Gastrocnemius medialis (tissue), 4 donors: ENCODE data around the gene BRPF1. TPM values are rescaled to one million over a fixed set of nuclear protein-coding genes. Genes with fewer than 3 reads are reported as not detected.
A peak's percentile ranks its signal among the peaks of the same experiment; 100 is the strongest.

ENCODE experiments used
- ATAC-seq, 2 donors: fragments of 150-250 bp; one replicate each; pipeline ENCODE4 v1.9.1; 2016
- DNase-seq, 2 donors: peaks; one replicate each; pipeline ENCODE4 v3.0.0-alpha.2; 2019
- H3K27ac ChIP-seq, 4 donors: fragments of 200-600 bp; sonication (generic); 1 replicate in 1 of 4; 2 replicates in 3 of 4; pipeline ENCODE4 v1.5.1; 2016 to 2018; ENCODE audit warnings: mild to moderate bottlenecking in 2 of 4, moderate library complexity in 1 of 4
- H3K27me3 ChIP-seq, 3 donors: fragments of 200-600 bp; sonication (generic) in 2 of 3; 1 replicate in 1 of 3; 2 replicates in 2 of 3; pipeline versions ENCODE4 v1.5.1 to v1.6.0; 2016 to 2019; ENCODE audit warnings: mild to moderate bottlenecking in 1 of 3, moderate library complexity in 1 of 3
- H3K36me3 ChIP-seq, 2 donors: fragments of 200-600 bp; sonication (generic) in 1 of 2; one replicate each; pipeline ENCODE4 v1.5.1; 2017 to 2018
- H3K4me1 ChIP-seq, 2 donors: fragments of 200-600 bp; sonication (generic) in 1 of 2; one replicate each; pipeline ENCODE4 v1.5.1; 2016 to 2017; ENCODE audit warnings: mild to moderate bottlenecking in 2 of 2
- H3K4me3 ChIP-seq, 4 donors: fragments of 200-600 bp; sonication (generic) in 3 of 4; 1 replicate in 1 of 4; 2 replicates in 3 of 4; pipeline ENCODE4 v1.5.1; 2016 to 2019; ENCODE audit warnings: mild to moderate bottlenecking in 2 of 4
- H3K9me3 ChIP-seq, 3 donors: fragments of 200-600 bp; sonication (generic) in 2 of 3; 1 replicate in 1 of 3; 2 replicates in 2 of 3; pipeline ENCODE4 v1.5.1; 2016 to 2019
- CTCF ChIP-seq, 5 experiments: fragments of 450-650 bp in 3 of 5; fragments of 200-600 bp in 2 of 5; sonication (generic) in 2 of 5; IDR thresholded peaks in 4 of 5; conservative IDR thresholded peaks in 1 of 5; 1 replicate in 4 of 5; 2 replicates in 1 of 5; pipeline ENCODE4 v1.5.1; 2016 to 2019; ENCODE audit warnings: antibody characterized with exemption in 5 of 5, mild to moderate bottlenecking in 3 of 5, moderate library complexity in 3 of 5
- POLR2A ChIP-seq, 2 donors: fragments of 450-650 bp; IDR thresholded peaks; one replicate each; pipeline ENCODE4 v1.6.1; 2017; ENCODE audit warnings: antibody characterized with exemption in 2 of 2, mild to moderate bottlenecking in 2 of 2, moderate library complexity in 2 of 2
- in situ Hi-C, 4 donors: fragments of 200-750 bp; cut with MboI; loops; one replicate each; pipeline versions ENCODE4 v1.15.0 to v1.8.0; 2017; ENCODE audit warnings: low sequenced_read_pairs in 4 of 4
- intact Hi-C: fragments of 100-400 bp; cut with DNase I; formaldehyde crosslinking; loops from one replicate; pipeline ENCODE4 v1.15.1; 2023; ENCODE audit warnings: low total_unique reads
- total RNA-seq, 4 donors: library from RNA; depleted of rRNA; stranded (reverse); fragments of >200 nt; gene quantifications; one replicate each; pipeline versions ENCODE4 v1.1.0 to v1.2.3, GENCODE V29; 2016

BRPF1 gene
- total RNA-seq, 4 donors from 2014 or later: 12.0 to 19.5 (median 14.7) TPM

GRCh38 chr3:9791127-9791526 is 59.6 kb downstream of the BRPF1 start:
- Histone ChIP-seq H3K4me1 (peaks cover 20 to 24% of the 10 kb centered on the region in 2 donors), H3K27ac (peak overlapping the region; percentile 93 to 99 (median 98)), H3K4me3 (no peak overlapping the region), H3K27me3 (no peaks in the 10 kb centered on the region), H3K9me3 (no peaks in the 10 kb centered on the region), H3K36me3 (peaks cover 0 to 21% of the 10 kb centered on the region in 2 donors)
- TF ChIP-seq CTCF (IDR thresholded peaks at IDR 0.05 in 4 of 5, conservative IDR thresholded peaks at IDR 0.05 in 1 of 5) (no peak), POLR2A (IDR thresholded peaks at IDR 0.05) (no peak)
- in situ Hi-C loops: no loop called here
- intact Hi-C loops: no loop called here
- ATAC-seq (no peak), DNase-seq (no peak)

- H3K4me3 ChIP-seq: peak overlapping the region; percentile 89 to 99 (median 94)
- no peak for DNase-seq
- no peaks in the 10 kb centered on the region for H3K27me3 ChIP-seq
- peak overlapping the region; percentile 93 to 99 (median 98) for H3K27ac ChIP-seq
- peaks cover 20 to 24% of the 10 kb centered on the region in 2 donors for H3K4me1 ChIP-seq
- peak in 1 of 2 donors; percentile 2 for ATAC-seq
- no peaks in the 10 kb centered on the region for H3K9me3 ChIP-seq
- intact Hi-C loops: loop anchor here (1.0 to 2.0 kb wide), 4 partner anchors 43 to 143 kb away; partner anchors contain the start of genes BRPF1, MTMR14, OGG1 and RPUSD3
- H3K36me3 ChIP-seq: peaks cover 0 to 14% of the 10 kb centered on the region in 2 donors
- TF ChIP-seq POLR2A (IDR thresholded peaks at IDR 0.05): no peak
- TF ChIP-seq CTCF (IDR thresholded peaks at IDR 0.05 in 4 of 5, conservative IDR thresholded peaks at IDR 0.05 in 1 of 5): no peak
- in situ Hi-C loops: no loop called here
Measured at GRCh38 chr3:9791790-9792404, 60.4 kb downstream of the BRPF1 start.

GRCh38 chr3:9792405-9793160 is 61.0 kb downstream of the BRPF1 start, which contains the start of the genes ARPC4 and TADA3:
ARPC4 (plus strand) TSS chr3:9793082; CDS start chr3:9793122, 40 bp downstream.
TADA3 (minus strand) TSS chr3:9792473; CDS start chr3:9791466, 1,007 bp downstream.
- peak in 2 of 5 experiments; percentile 20 to 40 for TF ChIP-seq CTCF (IDR thresholded peaks at IDR 0.05 in 4 of 5, conservative IDR thresholded peaks at IDR 0.05 in 1 of 5)
- peak; percentile 63 to 83 for TF ChIP-seq POLR2A (IDR thresholded peaks at IDR 0.05)
- intact Hi-C loops (loop anchor here (1.0 to 2.0 kb wide), 4 partner anchors 43 to 144 kb away; partner anchors contain the start of genes BRPF1, MTMR14, OGG1 and RPUSD3), in situ Hi-C loops (no loop called here)
- ATAC-seq (peak; percentile 97), DNase-seq (peak; percentile 87 to 88)
- peaks cover 20 to 27% of the 10 kb centered on the region in 2 donors for H3K4me1 ChIP-seq
- peak within 1 kb of the TSS; percentile 93 to 99 (median 98) for H3K27ac ChIP-seq
- H3K4me3 ChIP-seq: peak within 1 kb of the TSS; percentile 89 to 99 (median 94)
- no peaks in the 10 kb centered on the region for H3K27me3 ChIP-seq
- peaks cover under 1 to 14% of the 10 kb centered on the region in 2 donors for H3K36me3 ChIP-seq
- H3K9me3 ChIP-seq: no peaks in the 10 kb centered on the region

- Histone ChIP-seq H3K4me3 (peak overlapping the region; percentile 89 to 99 (median 94)), H3K27ac (peak overlapping the region; percentile 93 to 99 (median 98)), H3K9me3 (no peaks in the 10 kb centered on the region), H3K36me3 (peaks cover 4 to 21% of the 10 kb centered on the region in 2 donors), H3K27me3 (no peaks in the 10 kb centered on the region), H3K4me1 (peaks cover 20 to 27% of the 10 kb centered on the region in 2 donors)
- peak; percentile 31 to 34 for ATAC-seq
- no peak for DNase-seq
- in situ Hi-C loops (no loop called here), intact Hi-C loops (loop anchor here (2.0 kb wide), 1 partner anchor 144 kb away; the partner anchor contains the start of gene MTMR14)
- no peak for TF ChIP-seq POLR2A (IDR thresholded peaks at IDR 0.05)
- no peak for TF ChIP-seq CTCF (IDR thresholded peaks at IDR 0.05 in 4 of 5, conservative IDR thresholded peaks at IDR 0.05 in 1 of 5)
Measured at GRCh38 chr3:9793161-9793781, 61.7 kb downstream of the BRPF1 start.
